HEK293T (cell line): ENCODE measurements around the gene CLMN.

Experiments used
- CTCF ChIA-PET: fragments of 350-600 bp; formaldehyde crosslinking; extraction: SDS; loops from one replicate; lab custom pipeline; 2021; ENCODE audit warnings: antibody characterized with exemption, inconsistent platforms; lab: Yijun Ruan, JAX
- POLR2A ChIA-PET: fragments of 350-600 bp; formaldehyde crosslinking; extraction: SDS; loops from one replicate; lab custom pipeline; 2020; ENCODE audit warnings: antibody characterized with exemption, inconsistent platforms; lab: Yijun Ruan, JAX
- DNase-seq: peaks from one replicate; pipeline ENCODE4 v3.0.0; 2012; ENCODE audit warnings: mixed read lengths; ENCODE audit errors: extremely low spot score
- ARNT ChIP-seq: fragments of 450-650 bp; IDR thresholded peaks from 2 replicates; pipeline ENCODE4 v1.6.1; 2017; ENCODE audit warnings: mild to moderate bottlenecking
- BHLHE40 ChIP-seq: fragments of 450-650 bp; IDR thresholded peaks from 2 replicates; pipeline ENCODE4 v1.6.1; 2016; ENCODE audit warnings: mild to moderate bottlenecking, moderate library complexity, borderline replicate concordance
- CTBP1 ChIP-seq: fragments of 450-650 bp; IDR thresholded peaks from 2 replicates; pipeline ENCODE4 v1.6.1; 2016; ENCODE audit warnings: borderline replicate concordance
- ELF4 ChIP-seq: fragments of 450-650 bp; IDR thresholded peaks from 2 replicates; pipeline ENCODE4 v1.6.1; 2017; ENCODE audit warnings: antibody characterized with exemption
- FOXA1 ChIP-seq: fragments of 450-650 bp; IDR thresholded peaks from 2 replicates; pipeline ENCODE4 v1.6.1; 2016; ENCODE audit warnings: mild to moderate bottlenecking
- FOXK2 ChIP-seq: fragments of 450-650 bp; IDR thresholded peaks from 2 replicates; pipeline ENCODE4 v1.6.1; 2016; ENCODE audit warnings: mild to moderate bottlenecking
- FOXM1 ChIP-seq: fragments of 450-650 bp; IDR thresholded peaks from 2 replicates; pipeline ENCODE4 v1.6.1; 2017; ENCODE audit warnings: mild to moderate bottlenecking, borderline replicate concordance
- HDGF ChIP-seq: fragments of 450-650 bp; IDR thresholded peaks from 2 replicates; pipeline ENCODE4 v1.6.1; 2017; ENCODE audit warnings: antibody characterized with exemption, borderline replicate concordance
- L3MBTL2 ChIP-seq: fragments of 450-650 bp; conservative IDR thresholded peaks from 2 replicates; pipeline ENCODE4 v1.6.1; 2016; ENCODE audit warnings: mild to moderate bottlenecking
- LEF1 ChIP-seq: fragments of 450-650 bp; IDR thresholded peaks from 2 replicates; pipeline ENCODE4 v1.6.1; 2017; ENCODE audit warnings: mild to moderate bottlenecking, borderline replicate concordance
- NFRKB ChIP-seq: fragments of 450-650 bp; IDR thresholded peaks from 2 replicates; pipeline ENCODE4 v1.6.1; 2016; ENCODE audit warnings: mild to moderate bottlenecking, moderate library complexity
- PKNOX1 ChIP-seq: fragments of 450-650 bp; IDR thresholded peaks from 2 replicates; pipeline ENCODE4 v1.6.1; 2016
- SP1 ChIP-seq: fragments of 450-650 bp; IDR thresholded peaks from 2 replicates; pipeline ENCODE4 v1.6.1; 2017
- SUZ12 ChIP-seq: fragments of 450-650 bp; IDR thresholded peaks from 2 replicates; pipeline ENCODE4 v1.6.1; 2016; ENCODE audit warnings: mild to moderate bottlenecking
- TARDBP ChIP-seq: fragments of 450-650 bp; IDR thresholded peaks from 2 replicates; pipeline ENCODE4 v1.6.1; 2016
- ZNF384 ChIP-seq: fragments of 450-650 bp; IDR thresholded peaks from 2 replicates; pipeline ENCODE4 v1.6.1; 2016

Gene CLMN

GRCh38 chr14:95353664-95354063 is 34.0 kb upstream of the CLMN start:
- ChIA-PET CTCF (no interaction called here), POLR2A (interaction anchor here (0.8 kb wide), 1 partner anchor 194 kb away, joined by 3 read pairs; no protein-coding TSS in a partner anchor)
- DNase-seq = no peak
- no peak for TF ChIP-seq HDGF
- no peak for TF ChIP-seq BHLHE40
- TF ChIP-seq FOXA1 = no peak
- no peak for TF ChIP-seq FOXM1
- TF ChIP-seq SUZ12 = no peak
- TF ChIP-seq L3MBTL2 = no peak
- TF ChIP-seq FOXK2 = no peak
- no peak for TF ChIP-seq TARDBP
- no peak for TF ChIP-seq CTBP1
- no peak for TF ChIP-seq ZNF384
- no peak for TF ChIP-seq ELF4

- ChIA-PET POLR2A (interaction anchor here (0.8 kb wide), 1 partner anchor 194 kb away, joined by 3 read pairs; no protein-coding TSS in a partner anchor), CTCF (no interaction called here)
- TF ChIP-seq SUZ12 (no peak), PKNOX1 (no peak)
- DNase-seq = no peak
These were observed 33.3 kb upstream of the CLMN start for GRCh38 chr14:95353007-95353406.

- ChIA-PET POLR2A (no interaction called here), CTCF (no interaction called here)
- DNase-seq = no peak
- TF ChIP-seq TARDBP = no peak
- no peak for TF ChIP-seq PKNOX1
- no peak for TF ChIP-seq ZNF384
- no peak for TF ChIP-seq BHLHE40
These were observed 32.8 kb upstream of the CLMN start for GRCh38 chr14:95352481-95352880.

- DNase-seq = no peak
- TF ChIP-seq CTBP1 (no peak), SP1 (no peak), ARNT (no peak), ZNF384 (no peak), FOXA1 (no peak), NFRKB (no peak), FOXK2 (no peak), ELF4 (no peak), SUZ12 (no peak), LEF1 (no peak), BHLHE40 (no peak), PKNOX1 (no peak), HDGF (no peak), TARDBP (no peak), FOXM1 (no peak), L3MBTL2 (no peak)
- CTCF ChIA-PET = interaction anchor here (0.7 to 1.5 kb wide), 2 partner anchors 12 to 198 kb away, joined by 3 to 5 read pairs; no protein-coding TSS in a partner anchor
- POLR2A ChIA-PET = no interaction called here
These were observed 29.5 kb upstream of the CLMN start for GRCh38 chr14:95349241-95349640.

GRCh38 chr14:95348395-95349080 is 28.8 kb upstream of the CLMN start:
- no peak for TF ChIP-seq NFRKB
- TF ChIP-seq FOXA1 = no peak
- TF ChIP-seq FOXM1 = no peak
- no peak for TF ChIP-seq BHLHE40
- no peak for TF ChIP-seq HDGF
- TF ChIP-seq FOXK2 = no peak
- no peak for TF ChIP-seq SUZ12
- no peak for TF ChIP-seq ARNT
- TF ChIP-seq CTBP1 = no peak
- no peak for TF ChIP-seq PKNOX1
- TF ChIP-seq ZNF384 = no peak
- no peak for TF ChIP-seq ELF4
- no peak for TF ChIP-seq SP1
- DNase-seq = no peak
- ChIA-PET POLR2A (no interaction called here), CTCF (no interaction called here)

- POLR2A ChIA-PET = no interaction called here
- no peak for TF ChIP-seq CTBP1
- TF ChIP-seq ZNF384 = no peak
- no peak for TF ChIP-seq NFRKB
- TF ChIP-seq L3MBTL2 = no peak
- no peak for TF ChIP-seq ELF4
- TF ChIP-seq SUZ12 = no peak
- no peak for TF ChIP-seq FOXK2
- TF ChIP-seq FOXM1 = no peak
- TF ChIP-seq SP1 = no peak
- TF ChIP-seq LEF1 = no peak
- TF ChIP-seq BHLHE40 = no peak
- no peak for TF ChIP-seq PKNOX1
- no peak for DNase-seq
- CTCF ChIA-PET = no interaction called here
These were observed 27.1 kb upstream of the CLMN start for GRCh38 chr14:95346820-95347219.
